Measurements from ENCODE around the gene FBXW8. TPM values are rescaled to one million over a fixed set of nuclear protein-coding genes. Genes with fewer than 3 reads are reported as not detected.

FBXW8 gene
- total RNA-seq, 1 donor from 2014 or later, result 32.1 TPM

DNA sequence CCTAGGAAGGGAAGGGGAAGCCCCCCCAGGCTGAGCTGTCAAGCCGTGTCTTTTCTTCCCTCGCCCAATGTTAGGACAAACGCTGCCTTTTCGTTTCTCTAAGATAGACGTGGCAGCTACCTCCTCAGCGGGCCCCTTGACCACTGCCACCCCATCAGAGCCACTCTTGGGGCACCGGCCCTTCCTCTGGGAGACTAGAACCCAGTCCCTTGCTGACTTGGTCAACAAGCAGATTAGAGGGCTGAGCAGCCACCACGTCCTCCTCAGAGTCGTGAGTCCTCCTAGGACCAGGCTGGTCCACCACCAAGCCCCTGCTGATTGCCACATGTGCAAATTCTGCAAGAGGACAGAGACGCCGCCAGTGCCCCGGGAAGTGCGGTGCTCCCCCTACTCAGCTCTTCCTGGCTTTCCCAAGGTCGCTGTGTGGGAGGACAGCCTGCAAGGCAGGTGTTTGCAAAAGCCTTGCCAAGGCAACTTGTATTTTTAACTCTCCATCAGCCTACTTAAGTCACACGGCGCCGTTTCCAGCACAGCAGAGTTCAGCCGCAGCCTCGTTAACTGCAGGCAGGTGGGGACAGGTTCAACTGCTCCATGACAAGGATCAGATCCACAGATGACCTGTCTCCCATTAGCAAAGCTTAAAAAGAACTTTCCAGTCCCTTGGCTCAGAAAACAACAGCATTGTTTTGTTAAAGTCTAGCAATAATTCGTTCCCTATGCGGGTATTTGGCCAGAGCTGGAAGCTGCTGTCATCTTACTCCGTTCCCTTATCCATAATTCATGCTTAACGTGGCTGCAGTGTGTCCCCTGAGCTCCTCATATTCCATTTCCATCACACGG, 122.9 kb downstream of the FBXW8 start:
- Mint-ChIP-seq H3K27ac (ENCODE audit: unreplicated experiment) (no peak overlapping the region), H3K4me3 (ENCODE audit: unreplicated experiment) (no peak overlapping the region), H3K36me3 (ENCODE audit: unreplicated experiment) (peaks cover 13% of the 10 kb centered on the region), H3K4me1 (ENCODE audit: unreplicated experiment) (no peaks in the 10 kb centered on the region), H3K27me3 (ENCODE audit: unreplicated experiment) (no peaks in the 10 kb centered on the region), H3K9me3 (ENCODE audit: unreplicated experiment) (no peaks in the 10 kb centered on the region)
- TF ChIP-seq, protein P1, sequence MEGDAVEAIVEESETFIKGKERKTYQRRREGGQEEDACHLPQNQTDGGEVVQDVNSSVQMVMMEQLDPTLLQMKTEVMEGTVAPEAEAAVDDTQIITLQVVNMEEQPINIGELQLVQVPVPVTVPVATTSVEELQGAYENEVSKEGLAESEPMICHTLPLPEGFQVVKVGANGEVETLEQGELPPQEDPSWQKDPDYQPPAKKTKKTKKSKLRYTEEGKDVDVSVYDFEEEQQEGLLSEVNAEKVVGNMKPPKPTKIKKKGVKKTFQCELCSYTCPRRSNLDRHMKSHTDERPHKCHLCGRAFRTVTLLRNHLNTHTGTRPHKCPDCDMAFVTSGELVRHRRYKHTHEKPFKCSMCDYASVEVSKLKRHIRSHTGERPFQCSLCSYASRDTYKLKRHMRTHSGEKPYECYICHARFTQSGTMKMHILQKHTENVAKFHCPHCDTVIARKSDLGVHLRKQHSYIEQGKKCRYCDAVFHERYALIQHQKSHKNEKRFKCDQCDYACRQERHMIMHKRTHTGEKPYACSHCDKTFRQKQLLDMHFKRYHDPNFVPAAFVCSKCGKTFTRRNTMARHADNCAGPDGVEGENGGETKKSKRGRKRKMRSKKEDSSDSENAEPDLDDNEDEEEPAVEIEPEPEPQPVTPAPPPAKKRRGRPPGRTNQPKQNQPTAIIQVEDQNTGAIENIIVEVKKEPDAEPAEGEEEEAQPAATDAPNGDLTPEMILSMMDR (IDR thresholded peaks at IDR 0.05), result no peak
- DNase-seq (ENCODE audit: extremely low spot score, unreplicated experiment), result no peak

DNA sequence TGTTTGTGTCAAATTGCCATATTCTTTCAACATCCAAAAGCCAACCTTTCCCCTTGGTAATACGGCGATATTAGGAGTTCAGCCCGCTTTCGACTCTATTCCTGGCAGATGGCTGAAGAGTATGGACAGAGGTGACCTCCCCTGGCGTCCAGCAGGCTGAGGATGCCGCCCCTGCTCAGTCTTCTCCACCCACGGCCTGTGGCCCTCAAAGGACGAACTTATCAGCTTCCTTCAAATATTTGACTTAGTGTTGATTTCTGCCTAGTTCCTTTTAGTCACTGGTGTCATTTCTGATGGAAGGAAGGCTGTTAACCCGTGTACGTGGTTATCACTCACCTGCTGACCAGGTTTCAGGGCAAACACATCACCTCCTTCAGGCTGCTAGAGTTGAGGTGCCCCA, 123.5 kb downstream of the FBXW8 start:
- Mint-ChIP-seq H3K27ac (ENCODE audit: unreplicated experiment) (no peak overlapping the region), H3K4me3 (ENCODE audit: unreplicated experiment) (no peak overlapping the region), H3K27me3 (ENCODE audit: unreplicated experiment) (no peaks in the 10 kb centered on the region), H3K4me1 (ENCODE audit: unreplicated experiment) (no peaks in the 10 kb centered on the region), H3K9me3 (ENCODE audit: unreplicated experiment) (no peaks in the 10 kb centered on the region), H3K36me3 (ENCODE audit: unreplicated experiment) (peaks cover 12% of the 10 kb centered on the region)
- no peak for DNase-seq (ENCODE audit: extremely low spot score, unreplicated experiment)
- TF ChIP-seq, protein P1 (IDR thresholded peaks at IDR 0.05), result no peak

DNA sequence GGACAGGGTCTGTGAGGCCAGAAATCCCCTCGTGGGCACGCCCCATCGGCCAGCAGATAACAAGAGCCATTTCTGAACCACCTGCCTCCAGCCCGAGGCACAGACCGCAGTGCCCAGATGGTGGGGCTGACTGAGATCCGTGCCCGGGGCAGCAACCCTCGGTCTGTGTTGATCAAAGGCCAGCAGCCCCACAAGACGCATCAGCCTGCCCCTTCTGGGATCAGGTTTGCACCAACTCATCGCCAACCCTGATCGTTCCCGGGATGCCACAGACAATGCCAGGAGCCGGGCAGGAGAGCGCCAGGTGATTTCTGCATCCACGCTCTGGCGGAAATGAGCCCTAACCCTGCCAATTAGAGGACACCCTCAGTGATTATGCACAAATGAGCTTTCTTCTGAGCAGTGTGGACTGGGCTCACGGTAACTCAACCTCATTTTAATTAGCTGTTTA, 124.0 kb downstream of the FBXW8 start:
- TF ChIP-seq, protein P1 (IDR thresholded peaks at IDR 0.05), result no peak
- no peak for DNase-seq (ENCODE audit: extremely low spot score, unreplicated experiment)
- Mint-ChIP-seq H3K36me3 (ENCODE audit: unreplicated experiment) (peaks cover 12% of the 10 kb centered on the region), H3K4me3 (ENCODE audit: unreplicated experiment) (no peak overlapping the region), H3K4me1 (ENCODE audit: unreplicated experiment) (no peaks in the 10 kb centered on the region), H3K27me3 (ENCODE audit: unreplicated experiment) (no peaks in the 10 kb centered on the region), H3K9me3 (ENCODE audit: unreplicated experiment) (no peaks in the 10 kb centered on the region), H3K27ac (ENCODE audit: unreplicated experiment) (no peak overlapping the region)

DNA sequence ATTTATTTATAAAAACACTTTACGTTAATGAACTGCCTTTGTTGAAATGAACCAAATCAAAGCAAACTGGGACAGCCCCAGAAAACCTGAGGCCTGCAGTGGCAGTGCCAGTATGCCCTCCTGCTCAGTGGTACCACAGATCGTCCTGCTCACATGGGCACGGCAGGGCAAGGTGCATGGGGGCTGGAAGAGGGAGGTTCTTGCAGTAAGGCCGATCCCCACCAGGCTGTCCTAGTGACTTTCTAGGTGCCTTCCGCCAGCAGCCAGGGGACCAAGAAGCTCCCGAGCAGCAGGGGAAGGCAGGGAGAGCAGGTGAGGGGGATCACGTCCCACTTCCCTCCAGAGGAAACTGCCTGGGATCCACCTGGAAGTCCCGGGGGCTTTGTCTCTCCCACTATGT, 124.5 kb downstream of the FBXW8 start:
- H3K27me3 Mint-ChIP-seq (ENCODE audit: unreplicated experiment), result no peaks in the 10 kb centered on the region
- no peak overlapping the region for H3K27ac Mint-ChIP-seq (ENCODE audit: unreplicated experiment)
- peaks cover 10% of the 10 kb centered on the region for H3K36me3 Mint-ChIP-seq (ENCODE audit: unreplicated experiment)
- TF ChIP-seq, protein P1 (IDR thresholded peaks at IDR 0.05), result no peak
- H3K9me3 Mint-ChIP-seq (ENCODE audit: unreplicated experiment), result no peaks in the 10 kb centered on the region
- no peaks in the 10 kb centered on the region for H3K4me1 Mint-ChIP-seq (ENCODE audit: unreplicated experiment)
- DNase-seq (ENCODE audit: extremely low spot score, unreplicated experiment), result no peak
- H3K4me3 Mint-ChIP-seq (ENCODE audit: unreplicated experiment), result no peak overlapping the region

DNA sequence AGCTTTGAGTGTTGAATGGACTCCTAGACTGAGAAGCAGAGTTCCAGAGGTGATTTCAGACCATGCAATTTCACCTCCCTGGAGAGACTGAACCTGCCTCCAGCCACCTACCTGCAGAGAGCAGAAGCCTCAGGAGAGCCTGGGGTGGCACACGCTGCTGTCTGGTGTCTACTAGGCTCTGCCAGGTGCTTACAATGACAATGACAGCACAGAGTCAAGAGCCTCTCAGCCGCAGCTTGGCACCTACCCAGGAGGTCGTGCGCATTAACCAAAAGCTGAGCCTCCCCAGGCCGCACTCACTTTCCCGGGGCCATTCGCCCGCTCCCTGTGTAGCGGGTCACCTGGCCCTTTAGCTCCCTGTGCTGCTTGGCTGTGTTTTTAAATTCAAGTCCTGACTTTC, 125.3 kb downstream of the FBXW8 start:
- DNase-seq (ENCODE audit: extremely low spot score, unreplicated experiment), result no peak
- Mint-ChIP-seq H3K4me1 (ENCODE audit: unreplicated experiment) (no peaks in the 10 kb centered on the region), H3K27ac (ENCODE audit: unreplicated experiment) (no peak overlapping the region), H3K36me3 (ENCODE audit: unreplicated experiment) (peaks cover 3% of the 10 kb centered on the region), H3K27me3 (ENCODE audit: unreplicated experiment) (no peaks in the 10 kb centered on the region), H3K4me3 (ENCODE audit: unreplicated experiment) (no peak overlapping the region), H3K9me3 (ENCODE audit: unreplicated experiment) (no peaks in the 10 kb centered on the region)
- TF ChIP-seq, protein P1 (IDR thresholded peaks at IDR 0.05), result no peak
